ENCODE measurements around the gene NMNAT3.

GRCh38 chr3:139660269-139660668 is 17.5 kb downstream of the NMNAT3 start:
- no peak for TF ChIP-seq POLR2A (IDR thresholded peaks at IDR 0.05; ENCODE audit: low read length)
- no peak for TF ChIP-seq GATA1 (IDR thresholded peaks at IDR 0.05; ENCODE audit: low read depth, low read length)

Data from erythroblast (primary cell).